Kidney (tissue), 14 donors: ENCODE results near the gene TIPIN. TPM values are rescaled to one million over a fixed set of nuclear protein-coding genes. Genes with fewer than 3 reads are reported as not detected.

Source experiments
- DNase-seq, 5 donors: peaks; one replicate each; pipeline ENCODE4 v3.0.0-alpha.2; 2013 to 2020
- FAIRE-seq: peaks from 2 replicates; lab custom pipeline; 2012; peaks lifted over from hg19 to GRCh38; lab: Jason Lieb, UNC
- H3K27ac ChIP-seq, 2 donors: one replicate each; pipeline ENCODE4 v1.7.0; 2013; ENCODE audit warnings: low read depth in 2 of 2, low read length in 2 of 2, inconsistent platforms in 1 of 2
- H3K27me3 ChIP-seq: one replicate; pipeline ENCODE4 v1.7.1; 2013; ENCODE audit warnings: low read length, inconsistent platforms; ENCODE audit not compliant: control insufficient read depth, insufficient read depth
- H3K36me3 ChIP-seq, 3 donors: one replicate each; pipeline versions ENCODE4 v1.7.0 to v1.7.1; 2013; ENCODE audit warnings: low read length in 3 of 3, control low read depth in 1 of 3, inconsistent platforms in 1 of 3; ENCODE audit not compliant: insufficient read depth in 3 of 3, control insufficient read depth in 2 of 3
- H3K4me1 ChIP-seq, 3 donors: one replicate each; pipeline versions ENCODE4 v1.7.0 to v1.7.1; 2013; ENCODE audit warnings: low read length in 3 of 3, inconsistent platforms in 1 of 3, low read depth in 1 of 3; ENCODE audit not compliant: control insufficient read depth in 2 of 3, insufficient read depth in 2 of 3
- H3K4me3 ChIP-seq, 3 donors: one replicate each; pipeline versions ENCODE4 v1.7.0 to v1.8.1; 2013; ENCODE audit warnings: low read length in 3 of 3, control low read depth in 1 of 3, inconsistent platforms in 1 of 3
- H3K9ac ChIP-seq, 3 donors: one replicate each; pipeline versions ENCODE4 v1.7.0 to v1.7.1; 2013; ENCODE audit warnings: low read length in 3 of 3, control low read depth in 1 of 3, inconsistent platforms in 1 of 3
- H3K9me3 ChIP-seq, 3 donors: one replicate each; pipeline versions ENCODE4 v1.7.0 to v1.7.1; 2013; ENCODE audit warnings: low read length in 3 of 3, control low read depth in 1 of 3, inconsistent platforms in 1 of 3; ENCODE audit not compliant: control insufficient read depth in 2 of 3, insufficient read depth in 1 of 3
- intact Hi-C: fragments of 100-400 bp; cut with DNase I; formaldehyde crosslinking; loops from one replicate; pipeline ENCODE4 v1.11.1; 2022
- polyA plus RNA-seq: library from polyadenylated mRNA; stranded (reverse); fragments of 350-450 nt; fragmentation: Illumina TruSeq; extraction: RNeasy Lipid Tissue Mini Kit (QIAGEN cat#74804); gene quantifications from one replicate; pipeline ENCODE4 v1.2.3, GENCODE V29; 2014; ENCODE audit warnings: low read depth, low replicate concordance; ENCODE audit not compliant: insufficient read depth
- total RNA-seq: library from RNA; stranded (reverse); fragmentation: NEBNext Ultra II Directional; extraction: Animal tissue kit (Norgen Biotek cat#: 25700); gene quantifications from one replicate; pipeline ENCODE4 v1.2.1, GENCODE V29; 2021
- TF ChIP-seq, protein P1 (sequence below): IDR thresholded peaks from 3 replicates; pipeline ENCODE4 v1.5.1; 2012; ENCODE audit warnings: mild to moderate bottlenecking, moderate library complexity, borderline replicate concordance; ENCODE audit not compliant: insufficient read depth; ENCODE audit errors: extremely low read depth
- donor health status: control.
- donor health status: control.
- donor health status: control.
- donor health status: control.
- donor health status: control.
- donor health status: DM: yes; HTN: yes; CAD: no.
- donor health status: Normal renal cell carcinoma (clear cell type).

Gene TIPIN
- total and polyA plus RNA-seq, 2 donors from 2014 or later = 4.3 to 7.5 TPM

DNA sequence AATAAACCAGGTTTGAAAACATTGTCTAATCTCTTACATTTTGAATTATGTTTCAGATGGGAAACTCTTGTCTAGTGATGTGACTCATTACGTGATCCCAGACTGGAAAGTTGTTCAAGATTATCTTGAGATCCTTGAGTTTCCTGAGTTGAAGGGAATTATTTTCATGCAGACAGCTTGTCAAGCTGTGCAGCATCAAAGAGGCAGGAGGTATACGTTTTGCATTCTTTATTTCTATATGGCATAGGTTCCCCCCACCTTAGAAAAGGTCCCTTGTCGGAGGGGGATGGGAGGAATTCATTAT lies 61.6 kb downstream of the TIPIN start:
- FAIRE-seq = no peak
- H3K4me1 ChIP-seq = peaks cover 0 to 16% (median 0%) of the 10 kb centered on the region in 3 donors
- no peak for DNase-seq
- H3K27ac ChIP-seq = no peak overlapping the region
- peaks cover 0 to 3% (median 0%) of the 10 kb centered on the region in 3 donors for H3K36me3 ChIP-seq
- H3K9me3 ChIP-seq = no peaks in the 10 kb centered on the region
- TF ChIP-seq, protein P1, sequence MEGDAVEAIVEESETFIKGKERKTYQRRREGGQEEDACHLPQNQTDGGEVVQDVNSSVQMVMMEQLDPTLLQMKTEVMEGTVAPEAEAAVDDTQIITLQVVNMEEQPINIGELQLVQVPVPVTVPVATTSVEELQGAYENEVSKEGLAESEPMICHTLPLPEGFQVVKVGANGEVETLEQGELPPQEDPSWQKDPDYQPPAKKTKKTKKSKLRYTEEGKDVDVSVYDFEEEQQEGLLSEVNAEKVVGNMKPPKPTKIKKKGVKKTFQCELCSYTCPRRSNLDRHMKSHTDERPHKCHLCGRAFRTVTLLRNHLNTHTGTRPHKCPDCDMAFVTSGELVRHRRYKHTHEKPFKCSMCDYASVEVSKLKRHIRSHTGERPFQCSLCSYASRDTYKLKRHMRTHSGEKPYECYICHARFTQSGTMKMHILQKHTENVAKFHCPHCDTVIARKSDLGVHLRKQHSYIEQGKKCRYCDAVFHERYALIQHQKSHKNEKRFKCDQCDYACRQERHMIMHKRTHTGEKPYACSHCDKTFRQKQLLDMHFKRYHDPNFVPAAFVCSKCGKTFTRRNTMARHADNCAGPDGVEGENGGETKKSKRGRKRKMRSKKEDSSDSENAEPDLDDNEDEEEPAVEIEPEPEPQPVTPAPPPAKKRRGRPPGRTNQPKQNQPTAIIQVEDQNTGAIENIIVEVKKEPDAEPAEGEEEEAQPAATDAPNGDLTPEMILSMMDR = no peak
- H3K27me3 ChIP-seq = no peaks in the 10 kb centered on the region
- intact Hi-C loops = no loop called here
- no peak overlapping the region for H3K9ac ChIP-seq
- H3K4me3 ChIP-seq = peak overlapping the region; percentile 58 to 66 (median 64)

DNA sequence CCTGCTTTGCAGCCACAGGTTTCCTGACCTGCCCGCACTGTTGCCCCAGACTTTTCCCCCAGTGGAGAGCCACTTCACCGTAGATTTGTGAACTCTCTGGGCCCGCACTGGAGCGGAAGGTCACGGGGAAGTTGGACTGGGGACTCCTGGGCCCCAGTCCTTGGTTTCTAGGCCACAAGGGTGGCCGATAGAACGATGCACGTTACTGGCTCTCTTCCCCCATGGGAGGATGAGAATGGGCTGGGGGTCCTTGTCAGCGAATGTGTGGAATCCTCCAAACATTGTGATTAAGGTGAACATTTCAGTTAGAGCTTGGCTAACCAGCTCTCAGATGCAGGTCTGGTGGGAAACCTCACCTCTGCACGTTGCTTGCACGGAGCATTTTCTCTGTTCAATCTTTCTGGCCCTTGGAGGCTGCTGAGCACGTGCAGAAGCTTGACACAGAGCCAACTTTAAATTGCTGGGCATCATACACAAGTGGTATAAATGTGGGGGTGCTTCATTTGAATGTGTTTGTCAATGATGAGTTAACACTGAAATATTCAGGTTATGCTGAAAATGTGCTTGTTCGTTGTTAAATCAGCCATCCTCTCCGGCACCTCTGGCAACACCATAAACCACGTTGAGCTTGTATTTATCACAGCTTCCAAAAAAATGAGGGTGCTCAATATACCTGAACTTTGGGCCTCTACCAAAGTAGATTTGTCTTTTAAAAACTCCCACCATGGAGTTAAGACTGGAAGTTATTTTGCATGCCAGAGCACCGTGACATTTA lies 62.1 kb downstream of the TIPIN start:
- Histone ChIP-seq H3K27me3 (no peaks in the 10 kb centered on the region), H3K36me3 (peaks cover 0 to 3% (median 0%) of the 10 kb centered on the region in 3 donors), H3K4me3 (peak overlapping the region; percentile 58 to 66 (median 64)), H3K27ac (peak overlapping the region; percentile 66 to 73), H3K4me1 (peaks cover 0 to 16% (median 0%) of the 10 kb centered on the region in 3 donors), H3K9me3 (no peaks in the 10 kb centered on the region), H3K9ac (peak overlapping the region; percentile 34 to 83 (median 79))
- TF ChIP-seq, protein P1 = no peak
- DNase-seq = peak in 4 of 5 donors; percentile 38 to 72 (median 54)
- intact Hi-C loops = no loop called here
- no peak for FAIRE-seq

DNA sequence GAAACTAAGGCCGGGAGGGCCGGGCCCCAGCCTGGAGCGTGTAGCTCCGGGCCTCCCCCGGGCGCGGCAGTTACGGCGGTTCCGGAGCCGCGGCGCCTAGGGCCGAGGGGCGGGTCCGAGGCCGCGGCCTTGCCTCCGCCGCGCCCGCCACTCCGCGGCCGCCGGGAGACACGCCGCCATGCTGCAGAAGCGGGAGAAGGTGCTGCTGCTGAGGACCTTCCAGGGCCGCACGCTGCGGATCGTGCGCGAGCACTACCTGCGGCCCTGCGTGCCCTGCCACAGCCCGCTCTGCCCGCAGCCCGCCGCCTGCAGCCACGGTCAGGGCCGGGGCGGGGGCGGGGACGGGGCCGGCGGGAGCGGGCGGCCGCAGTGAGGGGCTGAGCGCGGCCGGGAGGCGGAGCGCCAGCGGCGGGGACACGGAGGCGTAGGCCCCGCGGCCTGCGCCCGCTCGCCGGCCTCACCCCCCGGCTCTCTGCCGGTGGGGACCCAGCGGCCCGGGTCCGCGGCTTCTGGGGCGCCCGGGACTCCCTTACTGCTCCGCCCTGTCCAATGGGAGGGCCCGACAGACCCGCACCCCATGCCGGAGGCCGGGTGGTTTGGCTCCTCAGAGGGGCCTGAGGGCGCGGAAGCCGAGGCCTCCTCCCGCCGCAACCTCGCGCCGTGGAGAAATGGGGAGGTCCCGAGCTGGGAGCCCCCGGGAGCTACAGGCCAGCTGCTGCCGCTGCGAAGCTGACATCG lies 62.9 kb downstream of the TIPIN start, which contains the start of gene DIS3L:
Gene DIS3L (plus strand): TSS at position 150 of the 738 bp plus-strand sequence. CDS start 29 bp downstream, at position 179.
- H3K9ac ChIP-seq = peak within 1 kb of the TSS; percentile 34 to 86 (median 83)
- FAIRE-seq (no peak), DNase-seq (peak; percentile 66 to 85 (median 74))
- H3K9me3 ChIP-seq = no peaks in the 10 kb centered on the region
- intact Hi-C loops = no loop called here
- no peaks in the 10 kb centered on the region for H3K27me3 ChIP-seq
- H3K4me1 ChIP-seq = peaks cover 0 to 16% (median 0%) of the 10 kb centered on the region in 3 donors
- H3K4me3 ChIP-seq = peak within 1 kb of the TSS; percentile 64 to 77 (median 74)
- H3K27ac ChIP-seq = peak within 1 kb of the TSS; percentile 73 to 85
- H3K36me3 ChIP-seq = peaks cover 0 to 3% (median 0%) of the 10 kb centered on the region in 3 donors
- TF ChIP-seq, protein P1 = no peak
